NB4 (cell line): Measurements from ENCODE around the gene TTLL12.

Source experiments
- MAX ChIP-seq: IDR thresholded peaks from 2 replicates; pipeline ENCODE4 v1.6.1; 2011; ENCODE audit warnings: low read depth, low read length
- POLR2A ChIP-seq: IDR thresholded peaks from 2 replicates; pipeline ENCODE4 v1.6.1; 2011; ENCODE audit warnings: mild to moderate bottlenecking; ENCODE audit not compliant: insufficient read length; ENCODE audit errors: extremely low read depth
- TF ChIP-seq, protein P1 (sequence below): IDR thresholded peaks from one replicate; pipeline ENCODE4 v1.5.1; 2012; ENCODE audit warnings: low read depth, low read length

DNA sequence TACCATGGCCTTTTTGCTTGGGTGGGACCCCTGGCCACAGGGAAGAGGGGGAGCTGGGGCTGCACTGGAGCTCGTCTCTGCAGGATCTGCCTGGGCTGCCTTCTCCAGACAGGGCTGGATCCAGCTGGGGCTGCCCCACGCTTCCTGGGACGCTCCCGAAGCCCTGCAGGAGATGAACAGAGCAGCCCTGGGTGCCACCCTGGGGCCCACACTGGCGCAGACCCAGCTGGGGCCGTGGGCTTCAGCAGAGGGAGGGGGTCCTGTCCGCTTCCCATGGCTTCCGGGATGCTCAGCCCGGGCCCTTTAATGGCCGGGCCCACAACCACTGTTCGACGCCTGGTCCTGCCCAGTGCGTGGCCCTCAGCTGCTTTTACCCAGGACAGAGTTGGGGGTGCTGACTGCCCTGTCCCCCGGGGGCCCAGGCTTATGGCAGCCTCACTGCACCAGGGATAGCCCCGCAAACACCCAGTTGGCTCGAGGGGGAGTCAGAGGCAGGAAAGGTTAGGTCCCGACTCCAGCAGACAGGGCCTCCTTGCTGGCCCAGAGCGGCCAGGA, 23.6 kb downstream of the TTLL12 start:
- TF ChIP-seq, protein P1, sequence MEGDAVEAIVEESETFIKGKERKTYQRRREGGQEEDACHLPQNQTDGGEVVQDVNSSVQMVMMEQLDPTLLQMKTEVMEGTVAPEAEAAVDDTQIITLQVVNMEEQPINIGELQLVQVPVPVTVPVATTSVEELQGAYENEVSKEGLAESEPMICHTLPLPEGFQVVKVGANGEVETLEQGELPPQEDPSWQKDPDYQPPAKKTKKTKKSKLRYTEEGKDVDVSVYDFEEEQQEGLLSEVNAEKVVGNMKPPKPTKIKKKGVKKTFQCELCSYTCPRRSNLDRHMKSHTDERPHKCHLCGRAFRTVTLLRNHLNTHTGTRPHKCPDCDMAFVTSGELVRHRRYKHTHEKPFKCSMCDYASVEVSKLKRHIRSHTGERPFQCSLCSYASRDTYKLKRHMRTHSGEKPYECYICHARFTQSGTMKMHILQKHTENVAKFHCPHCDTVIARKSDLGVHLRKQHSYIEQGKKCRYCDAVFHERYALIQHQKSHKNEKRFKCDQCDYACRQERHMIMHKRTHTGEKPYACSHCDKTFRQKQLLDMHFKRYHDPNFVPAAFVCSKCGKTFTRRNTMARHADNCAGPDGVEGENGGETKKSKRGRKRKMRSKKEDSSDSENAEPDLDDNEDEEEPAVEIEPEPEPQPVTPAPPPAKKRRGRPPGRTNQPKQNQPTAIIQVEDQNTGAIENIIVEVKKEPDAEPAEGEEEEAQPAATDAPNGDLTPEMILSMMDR = no peak
- TF ChIP-seq POLR2A (no peak), MAX (no peak)
